T1000 (cell line): ENCODE measurements around the gene LTB4R2.

Source experiments
- DNase-seq: peaks from one replicate; lab custom pipeline; 2025; ENCODE audit warnings: mixed read lengths; lab: John Stamatoyannopoulos, UW

LTB4R2 gene

GRCh38 chr14:24321212-24321975 is 11.5 kb downstream of the LTB4R2 start:
- DNase-seq: no peak

- DNase-seq: no peak
Measured at GRCh38 chr14:24322672-24323071, 12.7 kb downstream of the LTB4R2 start.

GRCh38 chr14:24323341-24323740 is 13.4 kb downstream of the LTB4R2 start:
- DNase-seq: no peak

DNA sequence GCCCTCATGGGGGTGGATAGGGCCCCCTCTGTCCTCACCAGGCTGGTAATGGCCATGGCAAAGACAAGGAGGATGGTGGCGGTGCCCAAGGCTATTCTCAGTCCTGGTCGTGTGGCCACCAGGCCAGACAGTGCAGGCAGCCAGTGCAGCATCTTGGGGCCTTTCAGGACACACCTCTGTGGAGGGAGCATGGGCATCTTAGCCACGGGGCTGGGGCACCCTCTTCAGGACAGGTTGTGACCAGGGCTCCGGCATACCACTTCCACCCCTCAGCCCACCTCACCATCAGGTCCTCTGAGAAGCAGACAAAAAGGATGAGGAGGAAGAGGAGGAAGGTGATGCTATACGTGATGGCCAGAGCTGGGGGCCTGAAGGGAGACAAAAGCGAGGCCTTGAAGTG is 14.1 kb downstream of the LTB4R2 start:
- DNase-seq: no peak

DNA sequence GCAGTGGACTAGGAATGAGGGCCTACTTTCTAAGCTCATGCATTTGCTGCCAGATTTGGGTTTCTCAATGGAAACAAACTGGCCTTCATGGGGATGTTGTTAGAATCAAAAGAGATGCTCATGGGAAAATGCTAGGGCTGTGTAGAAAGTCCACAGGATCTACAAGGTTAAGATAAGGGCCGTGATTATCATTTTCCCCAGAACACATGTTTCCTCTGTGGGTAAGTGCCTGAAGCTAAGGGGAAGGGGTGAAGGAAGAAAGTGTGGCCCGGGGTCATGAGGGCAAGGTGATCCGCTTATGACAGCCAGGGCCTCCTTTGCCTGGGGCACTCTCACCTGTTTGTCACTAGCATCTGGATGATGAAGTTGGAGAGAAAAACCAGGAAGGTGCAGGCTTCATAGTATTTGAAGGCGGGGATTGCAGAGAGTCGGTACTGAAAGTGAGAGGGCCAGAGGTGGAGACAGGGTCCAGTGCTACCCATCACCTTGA is 15.1 kb downstream of the LTB4R2 start:
- DNase-seq: no peak

DNA sequence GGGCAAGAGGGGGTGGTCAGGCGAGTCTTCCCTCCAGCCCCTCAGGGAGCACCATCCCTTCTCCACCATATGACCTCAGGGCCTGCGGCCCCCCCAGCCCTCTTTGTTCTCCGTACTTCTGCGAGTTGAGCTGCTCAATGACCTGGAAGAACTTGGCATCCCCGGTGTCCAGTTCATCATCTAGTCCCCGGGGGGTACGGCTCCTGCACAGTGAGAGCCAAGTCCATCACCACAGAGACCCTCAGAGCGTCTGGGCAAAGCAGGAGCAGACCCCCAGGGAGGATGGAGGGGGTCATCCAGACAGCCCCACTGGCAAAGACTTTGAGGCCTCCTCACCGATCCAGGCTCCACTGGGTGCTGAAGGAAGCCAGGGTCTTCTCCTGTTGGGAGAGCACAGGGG is 16.0 kb downstream of the LTB4R2 start:
- no peak for DNase-seq

DNA sequence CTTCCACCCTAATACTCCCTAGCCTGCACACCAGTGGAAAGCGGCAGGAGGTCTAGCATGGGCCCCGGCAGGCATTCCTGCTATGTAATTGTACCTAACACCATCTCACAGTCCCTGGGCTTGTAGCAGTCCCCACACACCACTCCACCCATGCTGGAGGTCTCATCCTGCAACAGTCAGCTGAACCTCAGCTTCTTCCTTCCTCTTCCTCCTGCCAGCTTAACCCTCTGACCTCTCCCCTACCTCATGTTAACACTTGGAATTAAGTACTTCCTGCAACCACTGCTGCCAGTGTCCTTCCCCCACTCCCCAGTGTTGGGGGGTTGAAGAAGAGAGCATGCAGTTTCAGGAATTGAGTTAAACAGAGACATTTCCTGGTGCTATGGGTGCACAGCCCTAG is 17.4 kb downstream of the LTB4R2 start:
- DNase-seq: no peak

- peak; percentile 16 for DNase-seq
Measured at GRCh38 chr14:24327914-24328313, 18.0 kb downstream of the LTB4R2 start.

GRCh38 chr14:24329073-24329663 is 19.2 kb downstream of the LTB4R2 start:
- DNase-seq: no peak

DNA sequence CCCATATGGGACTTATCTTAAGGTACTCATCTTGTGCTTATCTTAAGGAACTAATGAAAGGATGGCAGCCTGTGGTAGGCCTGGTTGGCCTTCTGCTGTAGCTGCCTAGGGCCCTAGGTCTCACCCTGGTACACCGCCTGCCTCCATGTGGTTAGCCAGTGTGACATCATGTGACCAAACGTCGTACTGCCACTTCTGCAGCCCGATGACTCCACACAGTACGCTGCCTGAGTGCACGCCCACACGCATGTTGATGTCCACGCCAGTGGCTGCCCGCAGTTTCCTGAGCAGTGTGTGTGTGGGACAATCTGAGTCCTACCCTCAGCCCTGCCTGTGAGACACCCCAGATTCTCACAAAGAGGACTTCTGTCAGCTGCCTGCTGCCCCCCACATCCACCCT is 19.8 kb downstream of the LTB4R2 start:
- DNase-seq: no peak

- no peak for DNase-seq
Measured at GRCh38 chr14:24330973-24331674, 21.2 kb downstream of the LTB4R2 start.

DNA sequence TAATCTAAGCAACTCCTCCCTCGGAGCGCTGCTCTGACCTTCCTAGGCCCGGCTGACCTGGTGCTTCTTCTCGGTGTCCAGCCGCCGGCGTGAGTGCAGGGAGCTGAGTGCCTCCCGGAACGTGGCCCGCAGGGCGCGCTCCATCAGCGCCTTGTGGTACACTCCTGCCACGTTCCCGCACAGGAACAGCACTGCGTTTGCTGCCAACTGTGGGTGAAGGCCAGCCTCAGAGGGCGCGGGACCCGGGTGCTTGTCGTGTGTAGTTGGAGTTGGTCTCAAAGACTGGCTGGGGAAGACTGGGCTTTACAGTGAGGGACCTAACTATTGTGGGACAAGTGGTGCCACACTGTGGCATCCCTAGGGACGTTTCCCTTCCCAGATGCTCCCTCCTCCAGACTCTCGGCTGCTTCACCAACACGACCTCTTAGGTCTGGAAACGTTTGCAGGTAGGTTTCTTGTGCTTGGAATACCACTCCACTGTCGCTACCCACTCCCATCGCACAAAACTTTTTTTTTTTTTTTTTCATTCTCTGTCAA is 21.9 kb downstream of the LTB4R2 start:
- DNase-seq: no peak

DNA sequence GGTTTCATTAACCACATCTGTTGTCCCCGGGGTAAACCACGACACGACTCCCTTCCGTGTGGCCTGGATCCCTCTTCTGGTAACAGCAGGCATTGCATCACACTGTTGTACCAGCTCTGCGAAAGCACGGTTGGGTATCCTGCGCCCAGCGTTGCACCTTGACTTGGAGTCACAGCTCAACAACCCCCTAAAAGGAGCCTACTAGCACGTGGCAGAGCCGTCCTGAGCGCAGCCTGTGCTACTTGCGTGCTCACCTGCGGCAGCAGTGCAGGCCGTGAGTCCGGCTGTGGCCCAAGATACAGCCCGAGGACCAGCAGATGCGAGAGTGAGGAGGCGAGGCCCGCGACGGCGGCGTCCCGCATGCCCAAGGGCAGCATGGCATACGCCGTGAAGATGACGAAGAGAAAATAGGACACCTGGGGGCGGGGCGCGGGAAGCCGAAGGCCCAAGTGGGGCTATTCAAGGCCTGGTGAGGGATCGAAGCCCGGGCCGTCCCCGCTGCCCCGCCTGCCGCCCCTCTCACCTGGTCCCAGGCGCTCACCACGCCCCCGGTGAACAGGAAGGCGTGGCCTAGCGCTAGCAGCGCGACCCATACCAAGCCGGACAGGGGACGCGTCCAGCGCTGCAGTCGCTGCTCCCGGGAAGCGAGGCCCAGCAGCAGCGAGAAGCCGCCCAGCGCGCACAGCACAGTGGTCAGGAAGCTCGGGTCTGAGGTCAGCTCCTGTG is 22.5 kb downstream of the LTB4R2 start:
- peak; percentile 17 for DNase-seq

DNA sequence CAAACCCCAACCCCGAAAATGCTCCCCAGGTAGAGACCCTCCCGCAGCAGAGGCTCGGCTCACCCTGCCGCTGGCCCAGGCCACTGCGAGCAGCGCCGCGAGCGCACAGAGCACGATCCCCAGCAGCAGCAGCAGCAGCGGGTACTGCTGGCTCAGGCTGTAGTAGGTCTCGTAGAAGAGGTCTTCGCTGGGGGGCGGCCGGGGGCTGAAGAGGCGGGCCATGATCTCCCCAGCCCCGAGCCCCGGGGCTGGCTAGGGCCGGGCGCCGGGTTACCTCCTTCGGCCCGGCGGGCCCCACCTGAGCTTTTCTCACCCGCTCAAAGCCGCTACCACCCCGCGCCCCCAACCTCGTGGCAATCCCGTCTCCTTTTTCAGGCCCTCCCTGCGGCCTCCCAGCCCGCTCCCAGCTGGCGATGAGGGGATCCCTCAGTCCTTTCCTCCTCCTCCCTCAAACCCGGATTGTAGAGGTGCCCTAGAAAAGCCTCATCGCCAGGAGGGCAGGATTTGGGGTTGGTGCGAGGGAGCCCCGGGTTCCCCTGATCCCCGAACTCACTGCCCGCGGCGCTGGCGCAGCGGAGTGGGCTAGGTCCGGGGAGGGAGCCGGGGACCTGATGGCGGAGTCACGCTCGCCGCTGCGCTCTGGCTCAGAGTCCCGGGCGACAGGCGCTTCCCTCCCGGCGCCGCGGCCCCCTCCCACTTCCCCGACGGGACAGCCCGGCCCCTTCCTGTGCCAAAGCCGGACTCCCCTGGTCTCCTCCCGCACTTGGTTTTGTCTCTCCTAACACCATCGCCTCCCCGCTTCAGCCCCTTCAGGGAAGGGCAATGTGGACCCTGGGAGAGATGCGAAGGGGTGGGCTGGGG is 24.7 kb downstream of the LTB4R2 start, which contains the start of gene ADCY4:
ADCY4 (minus strand) TSS at position 641 of the 861 bp plus-strand sequence; CDS start at position 222, 419 bp downstream.
- DNase-seq: no peak

DNA sequence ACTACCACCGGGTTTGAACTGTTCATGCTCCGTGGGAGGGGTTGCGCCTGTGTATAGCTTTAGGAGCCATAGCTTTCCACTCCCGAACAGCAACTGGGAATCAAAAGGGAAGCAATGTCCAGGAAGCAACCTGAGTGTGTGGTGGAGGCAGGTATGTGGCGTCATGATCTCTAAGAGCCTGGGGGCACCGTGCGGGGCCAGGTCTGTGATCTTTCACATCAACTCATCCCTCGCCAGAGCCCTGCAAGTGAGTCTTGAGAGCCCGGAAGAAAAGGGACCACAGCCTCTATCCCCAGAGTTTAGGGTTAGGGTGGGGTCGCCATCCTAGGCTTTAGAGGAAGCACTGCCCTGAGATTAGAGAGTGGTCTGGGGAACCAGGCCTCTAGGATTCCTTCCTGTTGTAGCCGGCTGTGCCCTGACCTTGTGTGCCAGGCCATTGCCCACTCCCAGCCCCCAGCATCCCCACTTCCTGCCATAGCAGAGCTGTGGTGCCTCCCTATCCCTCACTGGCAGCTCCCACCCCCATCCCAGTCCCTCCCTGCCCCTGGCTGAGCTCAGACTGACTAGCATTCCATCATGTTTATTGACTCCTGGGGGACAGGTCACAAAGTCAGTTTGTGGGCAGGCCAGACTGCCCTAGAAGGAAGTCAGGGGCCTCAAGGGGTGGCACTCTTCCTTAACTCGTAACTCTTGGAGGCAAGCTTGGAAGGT is 25.7 kb downstream of the LTB4R2 start:
- no peak for DNase-seq

- no peak for DNase-seq
Measured at GRCh38 chr14:24337144-24337823, 27.3 kb downstream of the LTB4R2 start.

- DNase-seq: no peak
Measured at GRCh38 chr14:24337824-24338175, 27.9 kb downstream of the LTB4R2 start.

DNA sequence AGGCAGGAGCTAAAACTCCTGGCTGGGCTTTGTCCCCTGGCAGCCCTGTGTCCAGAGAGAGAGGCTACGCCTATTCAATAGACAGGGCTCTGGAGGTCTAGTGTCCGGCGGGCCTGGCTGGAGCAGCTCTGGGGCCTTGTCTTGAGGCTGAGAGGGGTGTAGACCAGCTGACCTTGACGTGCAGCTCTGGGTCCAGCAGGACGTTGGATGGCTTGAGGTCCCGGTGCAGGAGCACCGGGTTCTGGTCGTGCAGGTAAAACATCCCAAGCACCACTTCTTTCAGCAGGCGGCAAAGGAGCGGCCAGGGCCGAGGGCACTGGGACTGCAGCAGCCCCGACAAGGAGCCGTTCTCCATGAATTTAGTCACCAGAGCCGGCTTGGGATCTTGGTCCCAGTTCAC is 28.9 kb downstream of the LTB4R2 start:
- no peak for DNase-seq

DNA sequence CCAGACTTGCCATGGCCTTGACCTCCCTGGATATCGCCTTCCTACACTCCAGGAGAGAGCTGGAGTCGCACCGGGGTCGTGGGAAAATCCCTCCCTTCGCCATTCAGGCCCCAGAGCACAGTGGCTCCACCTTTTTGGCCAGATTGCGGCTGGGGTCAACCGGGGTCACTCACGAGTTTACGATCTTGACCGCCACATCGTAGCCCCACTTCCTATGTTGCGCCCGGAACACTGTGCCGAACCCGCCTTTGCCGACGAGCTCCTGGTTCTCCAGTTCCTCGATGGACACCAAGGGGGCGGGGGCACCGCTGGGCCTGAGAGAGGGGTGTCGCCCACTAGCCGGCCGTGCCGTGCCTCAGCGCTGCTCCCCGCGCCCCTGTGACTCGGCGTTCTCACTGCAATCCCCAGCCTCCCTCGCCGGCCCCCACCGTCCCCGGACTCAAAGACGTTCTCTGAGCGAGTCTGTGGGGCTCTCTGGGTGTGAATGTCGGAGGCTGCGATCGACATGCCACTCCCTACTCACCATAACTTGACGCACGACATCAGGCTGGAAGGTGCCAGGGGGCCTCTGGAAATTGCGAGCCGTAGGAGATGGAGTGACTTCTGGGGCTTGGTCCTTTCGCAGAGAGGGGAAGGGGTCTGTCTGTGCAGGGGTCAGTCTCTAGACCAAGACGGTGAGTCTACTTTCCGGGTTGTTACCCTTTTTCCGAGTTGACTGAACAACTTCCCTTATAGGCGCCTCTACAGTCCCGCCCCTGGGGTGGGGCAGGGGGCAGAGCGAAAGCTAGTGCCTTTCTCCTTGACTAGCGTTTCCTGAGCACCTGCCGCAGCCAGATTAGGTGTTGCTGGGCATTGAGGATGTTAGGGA is 29.6 kb downstream of the LTB4R2 start, which contains the start of gene RIPK3:
RIPK3 (minus strand) TSS at position 708 of the 868 bp plus-strand sequence; CDS start at position 543, 165 bp downstream.
- no peak for DNase-seq
